GM20431 (cell line): ENCODE measurements around the gene SRCAP.

Experiments
- in situ Hi-C: fragments of 300-500 bp; cut with MseI, MboI; formaldehyde crosslinking; loops from one replicate; pipeline ENCODE4 v1.15.0; 2020; ENCODE audit warnings: low sequenced_read_pairs; ENCODE audit not compliant: unreplicated experiment

The SRCAP gene

DNA sequence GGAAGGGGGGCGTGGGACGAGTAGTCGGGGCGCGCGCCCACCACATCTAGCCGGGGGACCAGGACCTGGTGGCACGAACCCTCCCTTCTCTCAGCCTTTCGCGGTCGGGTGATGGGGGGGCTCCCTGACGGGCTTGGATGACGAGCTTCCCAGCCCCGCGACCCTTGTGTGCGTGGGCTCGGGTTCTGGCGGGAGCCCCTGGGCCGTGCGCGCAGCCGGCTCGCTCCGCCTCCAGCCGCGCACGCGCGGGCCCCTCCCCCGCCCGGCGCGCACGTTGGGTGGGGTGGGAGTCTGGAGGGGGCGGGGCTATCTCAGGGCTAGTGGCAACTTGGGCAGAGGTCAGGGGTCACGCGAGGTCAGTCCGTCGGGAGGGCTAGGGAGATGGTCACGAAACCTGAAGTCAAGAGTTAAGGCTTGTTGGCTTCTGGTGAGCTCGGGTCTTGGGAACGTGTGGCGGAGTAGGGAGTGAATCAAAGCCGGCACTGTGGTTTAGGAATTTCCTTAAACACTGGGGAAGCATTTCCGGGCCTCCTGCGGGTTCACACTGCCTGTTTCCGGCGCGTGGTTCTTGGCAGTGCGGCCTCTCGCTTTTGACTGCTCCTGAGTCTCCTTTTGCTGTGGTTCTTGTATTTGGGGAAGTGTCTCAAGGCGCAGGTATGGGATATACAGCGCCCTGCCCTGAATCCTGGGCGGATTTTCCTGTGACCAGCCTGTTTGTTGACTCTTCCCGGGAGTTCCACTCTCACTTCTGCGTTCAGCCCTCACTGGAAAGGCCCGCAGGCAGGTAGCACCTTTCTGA, at the start of gene SRCAP:
Gene SRCAP (plus strand): TSS at position 356 of the 799 bp plus-strand sequence. CDS start 1,654 bp downstream, outside the sequence.
- in situ Hi-C loops, result no loop called here

DNA sequence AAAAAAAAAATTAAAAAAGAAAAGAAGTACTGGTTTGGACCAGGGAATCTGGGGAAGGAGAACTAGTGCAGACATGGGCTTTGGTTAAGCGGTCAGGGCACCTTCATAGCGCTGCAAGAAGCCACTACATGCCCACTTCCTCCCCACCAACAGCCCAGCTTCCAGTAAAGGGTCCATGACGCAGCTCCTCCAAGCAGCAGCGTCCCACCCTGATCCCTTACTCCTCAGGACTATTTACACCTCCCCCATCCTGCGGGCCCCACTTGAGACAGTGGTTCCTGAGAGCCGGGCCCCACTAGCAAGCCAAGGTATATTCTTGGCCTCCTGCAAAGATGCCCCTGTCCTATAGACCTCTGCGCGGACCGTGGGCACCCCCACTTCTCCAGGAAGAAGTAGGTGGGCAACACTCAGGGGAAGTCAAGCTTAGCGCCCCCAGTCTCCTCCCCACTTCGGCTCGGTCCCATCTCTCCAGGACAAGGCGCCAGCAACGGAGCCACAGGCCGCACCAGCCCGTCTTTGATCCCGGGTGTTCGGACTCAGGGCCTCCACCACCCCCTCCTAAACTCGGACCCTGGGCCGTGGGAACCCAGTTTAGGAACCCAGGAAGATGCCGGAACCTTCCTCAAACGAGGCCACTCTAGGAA, 49.1 kb upstream of the SRCAP start:
- in situ Hi-C loops, result no loop called here

DNA sequence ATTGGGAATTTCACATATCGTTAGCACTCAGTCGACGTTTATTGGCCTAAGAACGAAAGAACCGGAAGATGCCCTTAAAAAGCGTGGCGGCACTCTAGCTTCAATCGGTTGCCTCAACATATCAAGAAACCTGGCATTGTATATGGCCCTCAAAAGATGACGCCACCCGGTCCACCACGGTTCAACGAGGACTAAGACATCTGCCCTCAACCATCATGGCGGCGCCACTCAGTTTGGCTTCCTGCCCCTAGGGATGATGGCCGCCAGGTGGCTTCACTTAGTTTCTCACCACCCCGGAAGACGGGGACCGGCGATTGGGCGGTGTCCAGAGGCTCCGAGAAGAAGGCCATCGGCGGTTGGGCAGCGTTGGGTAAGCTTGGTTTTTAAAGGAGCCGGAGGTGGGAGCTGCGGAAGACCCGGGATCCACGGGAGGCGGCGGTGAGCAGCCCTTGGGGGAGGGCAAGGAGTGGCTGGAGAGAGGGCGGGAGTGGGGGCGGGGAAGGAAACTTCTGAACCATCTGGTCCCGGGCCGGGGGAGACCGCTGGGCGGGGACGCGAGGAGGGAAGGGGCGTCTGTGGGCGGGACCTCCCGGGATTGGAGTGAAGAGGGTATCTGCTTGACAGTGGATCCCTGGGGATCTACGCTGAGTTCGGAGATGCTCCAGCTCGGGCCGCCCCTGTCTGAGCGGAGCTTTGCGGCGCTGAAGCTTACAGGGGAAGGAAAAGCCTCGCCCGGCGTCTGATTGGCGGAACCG, 48.4 kb upstream of the SRCAP start, which contains the start of gene PRR14:
Gene PRR14 (plus strand): TSS at position 592 of the 755 bp plus-strand sequence. CDS start 686 bp downstream, outside the sequence.
- in situ Hi-C loops, result no loop called here

GRCh38 chr16:30651124-30652004, 47.6 kb upstream of the SRCAP start:
- in situ Hi-C loops, result no loop called here

DNA sequence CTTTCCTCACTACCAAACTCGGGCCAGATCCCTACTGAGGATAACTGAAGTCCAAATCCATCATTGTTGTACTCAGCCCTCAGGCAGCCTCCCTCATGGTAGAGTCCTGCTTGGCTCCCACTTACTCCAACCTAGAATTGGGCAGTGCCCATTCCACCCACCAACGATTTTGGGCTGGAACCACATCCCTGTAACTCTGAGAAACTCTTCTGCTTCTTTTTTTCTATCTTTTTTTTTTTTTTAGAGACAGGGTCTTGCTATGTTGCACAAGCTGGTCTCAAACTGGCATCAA, 47.0 kb upstream of the SRCAP start:
- in situ Hi-C loops, result no loop called here

GRCh38 chr16:30652718-30653117, 46.3 kb upstream of the SRCAP start:
- in situ Hi-C loops, result no loop called here

GRCh38 chr16:30654856-30655255, 44.1 kb upstream of the SRCAP start:
- in situ Hi-C loops, result no loop called here

DNA sequence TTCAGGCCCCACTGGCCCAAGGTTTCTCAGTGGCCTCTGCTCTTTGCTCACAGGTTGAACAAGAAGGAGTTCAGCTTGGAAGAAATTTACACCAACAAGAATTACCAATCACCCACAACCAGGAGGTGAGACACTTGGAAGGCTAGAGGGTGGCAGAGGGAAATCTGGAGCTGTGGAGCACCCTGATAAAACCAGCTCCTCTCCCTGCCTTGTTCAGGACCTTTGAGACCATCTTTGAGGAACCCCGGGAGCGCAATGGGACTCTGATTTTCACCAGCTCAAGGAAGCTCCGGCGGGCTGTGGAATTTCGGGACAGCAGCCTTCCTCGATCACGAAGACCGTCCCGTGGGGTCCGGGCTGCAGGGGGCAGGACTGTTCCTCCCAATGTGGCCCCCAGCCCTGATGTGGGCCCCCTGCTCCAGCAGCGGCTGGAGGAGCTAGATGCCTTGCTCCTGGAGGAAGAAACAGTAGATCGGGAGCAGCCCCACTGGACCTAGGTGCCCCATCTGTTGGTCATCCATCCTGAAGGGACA, 43.1 kb upstream of the SRCAP start:
- in situ Hi-C loops, result no loop called here

DNA sequence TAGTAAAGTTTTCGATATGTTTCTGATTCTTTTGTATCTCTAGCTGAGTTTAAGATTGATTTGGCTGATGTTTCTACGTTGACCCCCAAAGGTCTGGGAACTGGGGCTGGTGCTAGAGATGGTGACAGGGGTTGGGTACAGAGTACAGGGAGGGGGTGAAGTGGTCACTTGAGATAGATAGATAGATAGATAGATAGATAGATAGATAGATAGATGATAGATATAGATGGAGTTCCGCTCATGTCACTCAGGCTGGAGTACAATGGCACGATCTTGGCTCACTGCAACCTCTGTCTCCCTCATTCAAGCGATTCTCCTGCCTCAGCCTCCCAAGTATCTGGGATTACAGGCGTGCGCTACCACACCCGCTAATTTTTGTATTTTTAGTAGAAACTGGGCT, 42.6 kb upstream of the SRCAP start:
- in situ Hi-C loops, result no loop called here

- in situ Hi-C loops, result no loop called here
Observed at GRCh38 chr16:30656974-30657865, 41.8 kb upstream of the SRCAP start.

DNA sequence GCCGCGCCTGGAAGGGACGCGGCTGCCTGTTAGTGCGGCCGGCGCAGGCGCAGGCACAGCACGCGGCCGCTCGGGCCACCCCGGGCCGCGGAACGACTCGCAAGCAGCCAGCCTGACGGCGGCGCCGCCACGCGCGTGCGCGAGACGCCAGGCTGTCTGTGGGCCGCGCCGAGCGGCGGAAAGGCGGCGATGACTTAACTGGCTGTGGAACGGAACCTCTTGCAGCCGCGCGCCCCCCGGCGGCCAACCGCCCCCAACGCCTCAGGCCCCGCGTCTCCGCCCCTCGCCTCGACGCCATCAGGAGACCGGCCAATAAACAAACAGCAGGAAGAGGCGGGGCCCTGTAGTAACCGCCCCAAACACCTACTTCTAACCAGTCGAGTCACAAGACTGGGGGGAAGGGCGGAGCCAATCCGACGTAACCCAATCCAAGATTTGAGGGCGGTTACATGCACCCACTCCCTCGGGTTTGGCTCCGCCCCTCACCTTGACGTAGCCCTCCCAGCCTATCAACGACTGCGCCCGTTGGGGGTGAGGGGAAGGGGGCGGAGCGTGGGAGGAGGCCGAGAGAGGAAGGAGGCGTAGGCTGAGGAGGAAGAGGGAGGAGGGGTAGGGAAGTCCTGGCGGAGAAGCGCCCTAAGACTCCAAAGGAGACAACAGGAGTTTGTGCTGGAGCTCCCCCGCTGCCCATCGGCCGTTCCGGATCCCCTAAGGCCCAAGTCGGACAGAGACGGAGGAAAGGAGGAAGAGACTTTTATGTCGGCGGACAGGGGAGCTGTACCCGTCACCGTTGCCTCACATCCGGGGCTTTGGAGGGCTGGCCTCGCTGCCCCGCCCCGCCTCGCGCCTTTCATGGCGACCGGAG, 40.9 kb upstream of the SRCAP start, which contains the start of gene FBRS:
Gene FBRS (plus strand): TSS at position 566 of the 865 bp plus-strand sequence. CDS start 1,088 bp downstream, outside the sequence.
- in situ Hi-C loops, result no loop called here

DNA sequence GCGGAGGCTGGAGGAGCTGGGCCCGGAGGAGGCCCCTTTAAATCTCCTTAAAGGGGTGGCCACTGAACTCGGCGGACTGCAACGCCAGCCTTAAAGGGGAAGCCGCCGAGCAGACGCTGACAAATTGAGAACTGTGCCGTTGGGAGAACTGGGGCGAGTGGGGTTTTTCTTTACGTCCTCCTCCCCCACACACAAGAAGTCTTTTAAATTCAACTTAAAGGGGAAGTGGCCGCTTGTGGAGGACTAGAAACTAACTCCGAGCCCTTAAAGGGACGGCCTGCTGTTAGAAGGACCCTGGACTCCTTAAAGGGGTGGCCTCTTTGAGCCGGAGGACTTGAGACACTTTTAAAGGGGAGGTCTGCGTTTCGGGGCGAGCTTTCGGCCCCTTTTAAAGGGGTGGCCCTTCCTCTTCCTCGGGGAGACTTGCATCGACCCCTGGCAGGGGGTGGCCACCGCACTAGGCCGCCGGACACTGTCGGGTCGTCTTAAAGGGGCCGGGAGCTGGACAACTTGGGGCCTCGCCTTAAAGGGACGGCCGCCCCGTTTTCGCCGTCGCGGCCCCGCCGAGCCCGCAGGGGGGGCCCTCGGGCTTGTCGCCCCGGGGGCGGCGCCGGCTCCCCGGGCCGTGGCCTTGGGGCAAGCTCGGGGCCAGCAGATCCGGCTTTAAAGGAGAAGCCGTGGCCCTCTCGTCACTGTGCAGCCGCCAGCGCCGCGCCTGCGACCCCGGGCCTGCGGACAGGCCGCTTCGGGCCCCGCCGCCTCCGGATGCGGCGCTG, 40.1 kb upstream of the SRCAP start:
- in situ Hi-C loops, result no loop called here

GRCh38 chr16:30659507-30660423, 39.2 kb upstream of the SRCAP start:
- in situ Hi-C loops, result no loop called here

DNA sequence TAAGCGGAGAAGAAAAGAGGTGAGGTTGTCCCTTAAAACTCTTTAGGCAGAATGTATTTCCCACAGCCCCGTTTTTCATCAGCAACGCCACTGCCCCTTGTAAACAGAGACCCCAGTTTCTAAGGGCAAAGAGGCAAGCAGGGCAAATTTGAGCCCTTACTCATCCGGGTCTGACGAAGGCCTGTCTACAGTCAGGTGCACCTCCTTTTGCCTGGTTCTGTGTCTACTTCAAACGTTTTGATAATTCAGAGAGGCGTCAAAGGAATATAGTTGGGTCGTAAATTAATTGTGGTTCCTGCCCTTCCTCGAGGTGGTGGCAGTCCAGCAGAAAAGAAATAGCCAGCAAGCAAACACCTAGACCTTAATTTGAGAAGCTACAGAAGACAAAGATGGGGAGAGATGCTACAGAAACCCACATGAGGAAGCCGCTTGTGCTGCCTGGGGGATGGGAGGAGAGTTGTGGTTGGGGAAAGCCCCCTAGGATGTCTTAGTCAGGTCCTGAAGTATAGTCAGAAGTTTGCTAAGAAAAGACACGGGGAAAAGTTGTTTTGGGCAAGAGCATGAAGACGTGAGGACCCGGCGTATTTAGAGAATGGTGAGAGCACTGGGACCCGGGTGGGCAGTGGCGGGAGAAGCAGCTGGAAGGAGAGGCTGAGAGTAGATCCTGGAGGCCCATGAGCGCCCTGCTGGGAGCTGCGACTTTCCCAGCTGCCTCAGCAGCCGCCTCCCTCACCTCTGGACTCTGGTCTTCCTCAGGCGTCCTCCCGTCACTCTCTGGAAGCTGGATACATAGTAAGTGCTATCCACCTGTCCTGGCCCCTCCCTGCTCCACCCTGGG, 38.3 kb upstream of the SRCAP start:
- in situ Hi-C loops, result no loop called here

GRCh38 chr16:30662449-30662848, 36.5 kb upstream of the SRCAP start:
- in situ Hi-C loops, result no loop called here
